MCF 10A (cell line): ENCODE measurements around the gene OTULINL. TPM values are rescaled to one million over a fixed set of nuclear protein-coding genes. Genes with fewer than 3 reads are reported as not detected.
A peak's percentile ranks its signal among the peaks of the same experiment; 100 is the strongest.

Source experiments
- BruUV-seq: library from RNA; stranded (reverse); fragments of 400-500 nt; replicated peaks from 2 replicates; lab custom pipeline; 2021; lab: Mats Ljungman, UMichigan
- CTCF ChIA-PET: fragments of 300-600 bp; sonication (Branson Sonifier 250); formaldehyde crosslinking; extraction: SDS; loops from one replicate; lab custom pipeline; 2021; ENCODE audit warnings: antibody characterized with exemption, inconsistent platforms; lab: Yijun Ruan, JAX
- POLR2A ChIA-PET: fragments of 300-600, 350-650 bp; sonication (Branson Sonifier 250); formaldehyde crosslinking; extraction: SDS; loops from one replicate; lab custom pipeline; 2020; ENCODE audit warnings: antibody characterized with exemption, inconsistent platforms; lab: Yijun Ruan, JAX
- DNase-seq: peaks from one replicate; pipeline ENCODE4 v3.0.0-alpha.2; 2018; ENCODE audit not compliant: unreplicated experiment
- H3K27ac Mint-ChIP-seq: one replicate; pipeline ENCODE4 v1.8.0; 2022; ENCODE audit warnings: mild to moderate bottlenecking, low read depth, mixed read lengths; ENCODE audit not compliant: unreplicated experiment
- H3K27me3 Mint-ChIP-seq: one replicate; pipeline ENCODE4 v1.8.0; 2022; ENCODE audit warnings: mixed read lengths; ENCODE audit not compliant: insufficient read depth, unreplicated experiment
- H3K36me3 Mint-ChIP-seq: one replicate; pipeline ENCODE4 v1.8.0; 2022; ENCODE audit warnings: mild to moderate bottlenecking, moderate library complexity, mixed read lengths; ENCODE audit not compliant: insufficient read depth, unreplicated experiment
- H3K4me1 Mint-ChIP-seq: one replicate; pipeline ENCODE4 v1.8.0; 2022; ENCODE audit warnings: mixed read lengths; ENCODE audit not compliant: insufficient read depth, unreplicated experiment
- H3K4me3 Mint-ChIP-seq: one replicate; pipeline ENCODE4 v1.8.0; 2022; ENCODE audit warnings: mild to moderate bottlenecking, moderate library complexity, mixed read lengths; ENCODE audit not compliant: unreplicated experiment
- H3K9me3 Mint-ChIP-seq: one replicate; pipeline ENCODE4 v1.8.0; 2022; ENCODE audit warnings: mixed read lengths; ENCODE audit not compliant: unreplicated experiment
- CTCF ChIP-seq: fragments of 200-600 bp; IDR thresholded peaks from one replicate; pipeline ENCODE4 v1.8.0; 2022; ENCODE audit warnings: antibody characterized with exemption, mild to moderate bottlenecking; ENCODE audit not compliant: unreplicated experiment
- intact Hi-C: fragments of 100-400 bp; cut with micrococcal nuclease; formaldehyde crosslinking; loops from 2 replicates; pipeline ENCODE4 v1.14.1; 2022
- total RNA-seq: library from RNA; stranded (reverse); gene quantifications from 2 replicates; pipeline ENCODE4 v1.2.3, GENCODE V29; 2022

Gene OTULINL
- total RNA-seq, 1 experiment from 2014 or later = not detected

GRCh38 chr5:14579731-14580397, 1.7 kb upstream of the OTULINL start:
- no peaks in the 10 kb centered on the region for H3K9me3 Mint-ChIP-seq
- intact Hi-C loops = no loop called here
- H3K36me3 Mint-ChIP-seq = no peaks in the 10 kb centered on the region
- TF ChIP-seq CTCF = no peak
- peaks cover 22% of the 10 kb centered on the region for H3K27me3 Mint-ChIP-seq
- no peak for DNase-seq
- ChIA-PET POLR2A (interaction anchor here (0.6 to 0.9 kb wide), 2 partner anchors 45 to 69 kb away, joined by 3 read pairs; no protein-coding TSS in a partner anchor), CTCF (no interaction called here)
- peaks cover 16% of the 10 kb centered on the region for H3K4me1 Mint-ChIP-seq
- H3K4me3 Mint-ChIP-seq = no peak overlapping the region
- H3K27ac Mint-ChIP-seq = no peak overlapping the region
- BruUV-seq = no TSS peak

GRCh38 chr5:14580398-14581034, 1.1 kb upstream of the OTULINL start:
- CTCF ChIA-PET = no interaction called here
- Mint-ChIP-seq H3K9me3 (no peaks in the 10 kb centered on the region), H3K27ac (no peak overlapping the region), H3K36me3 (no peaks in the 10 kb centered on the region), H3K4me1 (peaks cover 10% of the 10 kb centered on the region), H3K27me3 (peaks cover 27% of the 10 kb centered on the region), H3K4me3 (peak overlapping the region; percentile 58)
- no peak for TF ChIP-seq CTCF
- POLR2A ChIA-PET = interaction anchor here (0.9 kb wide), 1 partner anchor 69 kb away, joined by 3 read pairs; no protein-coding TSS in a partner anchor
- intact Hi-C loops = no loop called here
- no TSS peak for BruUV-seq
- peak; percentile 86 for DNase-seq

GRCh38 chr5:14581891-14582796, 552 bp downstream of the OTULINL start:
- ChIA-PET POLR2A (interaction anchor here (0.9 to 1.0 kb wide), 2 partner anchors 11 to 13 kb away, joined by 3 read pairs; no protein-coding TSS in a partner anchor), CTCF (interaction anchor here (0.6 to 2.1 kb wide), 6 partner anchors 60 to 807 kb away, joined by 3 to 11 read pairs (median 4); no protein-coding TSS in a partner anchor)
- H3K27ac Mint-ChIP-seq = no peak overlapping the region
- no peak for TF ChIP-seq CTCF
- H3K36me3 Mint-ChIP-seq = no peaks in the 10 kb centered on the region
- intact Hi-C loops = no loop called here
- DNase-seq = peak; percentile 18
- no peaks in the 10 kb centered on the region for H3K9me3 Mint-ChIP-seq
- H3K4me3 Mint-ChIP-seq = peak overlapping the region; percentile 58
- BruUV-seq = no TSS peak
- peaks cover 10% of the 10 kb centered on the region for H3K4me1 Mint-ChIP-seq
- H3K27me3 Mint-ChIP-seq = peaks cover 37% of the 10 kb centered on the region
